ENCODE data around the gene MISP.
"Not testable (repeated sequence)": the region's sequence is repeated elsewhere in the genome, so short reads cannot be mapped to it uniquely, and the experiment has no call there.

Gene MISP

DNA sequence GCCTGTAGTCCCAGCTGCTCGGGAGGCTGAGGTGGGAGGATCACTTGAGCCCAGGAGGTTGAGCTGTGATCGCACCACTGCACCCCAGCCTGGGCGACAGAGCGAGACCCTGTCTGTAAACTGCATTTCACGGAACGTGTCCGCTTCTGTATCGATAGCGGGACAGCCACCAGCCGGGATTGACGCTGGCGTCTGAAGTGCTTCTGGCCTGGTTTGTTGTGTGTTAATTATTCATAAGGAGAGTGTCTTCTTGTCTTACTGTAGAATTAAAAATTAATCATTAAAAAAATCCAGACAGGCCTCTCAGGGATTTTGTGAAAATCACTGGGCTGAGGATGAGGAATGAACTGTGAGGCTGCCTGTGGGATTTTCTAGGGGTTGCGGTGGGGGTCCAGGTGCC is 16.2 kb upstream of the MISP start:
- peaks cover 38% of the 10 kb centered on the region for H3K36me3 ChIP-seq (ENCODE audit: insufficient read depth, insufficient read length, low read length)
- H3K4me1 ChIP-seq (ENCODE audit: insufficient read depth, insufficient read length): peaks cover 10% of the 10 kb centered on the region
- no peak for DNase-seq (ENCODE audit: low read depth, low spot score)
- H3K9me3 ChIP-seq (ENCODE audit: insufficient read depth, low read length): no peaks in the 10 kb centered on the region
- no peak overlapping the region for H3K9ac ChIP-seq (ENCODE audit: insufficient read length, low read depth)
- H3K4me3 ChIP-seq (ENCODE audit: insufficient read length, low read depth): no peak overlapping the region
- no peaks in the 10 kb centered on the region for H3K27me3 ChIP-seq (ENCODE audit: insufficient read depth, insufficient read length)
- TF ChIP-seq ZNF274 (IDR thresholded peaks at IDR 0.05; ENCODE audit: low read depth, low read length) (no peak), SUZ12 (IDR thresholded peaks at IDR 0.05; ENCODE audit: extremely low read depth, insufficient read depth, insufficient read length) (no peak), YY1 (IDR thresholded peaks at IDR 0.05; ENCODE audit: insufficient read depth, insufficient read length) (no peak)

DNA sequence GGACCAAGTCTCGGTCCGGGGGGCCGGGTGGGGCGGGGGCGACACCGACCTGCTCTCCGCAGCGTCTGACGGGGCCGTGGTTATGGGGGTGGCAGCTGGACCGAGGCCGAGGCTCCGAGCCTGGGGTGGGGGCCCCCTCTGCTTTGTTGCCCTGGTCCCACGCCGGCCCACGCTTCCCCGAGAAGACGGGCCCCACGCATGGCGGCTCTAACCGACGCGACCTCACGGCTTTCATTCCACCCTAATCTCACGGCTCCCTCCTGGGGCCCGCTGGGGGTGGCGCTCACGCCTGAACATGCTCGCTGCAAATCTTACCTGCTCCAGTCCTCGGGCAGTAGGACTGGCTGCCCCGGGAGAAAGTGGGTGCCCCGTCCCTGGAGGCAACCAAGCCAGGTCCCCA is 14.8 kb upstream of the MISP start:
- DNase-seq (ENCODE audit: low read depth, low spot score): no peak
- Histone ChIP-seq H3K4me1 (ENCODE audit: insufficient read depth, insufficient read length) (peaks cover 10% of the 10 kb centered on the region), H3K27me3 (ENCODE audit: insufficient read depth, insufficient read length) (no peaks in the 10 kb centered on the region), H3K9me3 (ENCODE audit: insufficient read depth, low read length) (no peaks in the 10 kb centered on the region), H3K9ac (ENCODE audit: insufficient read length, low read depth) (no peak overlapping the region), H3K36me3 (ENCODE audit: insufficient read depth, insufficient read length, low read length) (peaks cover 40% of the 10 kb centered on the region), H3K4me3 (ENCODE audit: insufficient read length, low read depth) (no peak overlapping the region)
- TF ChIP-seq SUZ12 (IDR thresholded peaks at IDR 0.05; ENCODE audit: extremely low read depth, insufficient read depth, insufficient read length) (no peak), ZNF274 (IDR thresholded peaks at IDR 0.05; ENCODE audit: low read depth, low read length) (no peak), YY1 (IDR thresholded peaks at IDR 0.05; ENCODE audit: insufficient read depth, insufficient read length) (no peak)

DNA sequence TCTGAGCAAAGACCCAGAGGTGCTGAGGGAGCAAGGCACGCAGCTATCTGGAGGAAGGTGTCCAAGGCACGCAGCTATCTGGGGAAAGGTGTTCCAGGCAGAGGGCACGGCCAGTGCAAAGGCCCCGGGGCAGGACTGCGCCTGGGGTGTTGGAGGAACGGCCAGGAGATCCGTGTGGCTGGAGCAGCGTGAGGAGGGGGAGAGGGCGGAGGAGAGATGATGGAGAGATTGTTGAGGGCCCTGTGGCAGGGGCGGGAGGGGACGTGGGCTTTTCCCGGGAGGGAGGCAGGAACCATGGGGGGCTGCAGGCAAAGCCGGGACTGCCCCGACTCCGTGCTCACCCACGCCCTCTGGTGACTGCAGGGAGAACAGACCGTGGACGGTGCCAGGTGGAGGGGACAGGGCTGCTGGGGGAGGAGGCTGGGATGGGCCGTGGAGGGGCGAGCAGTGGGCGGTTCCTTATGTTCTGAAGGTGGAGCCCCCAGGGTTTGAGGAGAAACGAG is 13.3 kb upstream of the MISP start:
- H3K9me3 ChIP-seq (ENCODE audit: insufficient read depth, low read length): no peaks in the 10 kb centered on the region
- no peak for TF ChIP-seq YY1 (IDR thresholded peaks at IDR 0.05; ENCODE audit: insufficient read depth, insufficient read length)
- no peak for TF ChIP-seq ZNF274 (IDR thresholded peaks at IDR 0.05; ENCODE audit: low read depth, low read length)
- TF ChIP-seq SUZ12 (IDR thresholded peaks at IDR 0.05; ENCODE audit: extremely low read depth, insufficient read depth, insufficient read length): no peak
- DNase-seq (ENCODE audit: low read depth, low spot score): peak; percentile 51
- H3K4me3 ChIP-seq (ENCODE audit: insufficient read length, low read depth): no peak overlapping the region
- no peaks in the 10 kb centered on the region for H3K27me3 ChIP-seq (ENCODE audit: insufficient read depth, insufficient read length)
- peaks cover 10% of the 10 kb centered on the region for H3K4me1 ChIP-seq (ENCODE audit: insufficient read depth, insufficient read length)
- H3K36me3 ChIP-seq (ENCODE audit: insufficient read depth, insufficient read length, low read length): peaks cover 29% of the 10 kb centered on the region
- H3K9ac ChIP-seq (ENCODE audit: insufficient read length, low read depth): no peak overlapping the region

DNA sequence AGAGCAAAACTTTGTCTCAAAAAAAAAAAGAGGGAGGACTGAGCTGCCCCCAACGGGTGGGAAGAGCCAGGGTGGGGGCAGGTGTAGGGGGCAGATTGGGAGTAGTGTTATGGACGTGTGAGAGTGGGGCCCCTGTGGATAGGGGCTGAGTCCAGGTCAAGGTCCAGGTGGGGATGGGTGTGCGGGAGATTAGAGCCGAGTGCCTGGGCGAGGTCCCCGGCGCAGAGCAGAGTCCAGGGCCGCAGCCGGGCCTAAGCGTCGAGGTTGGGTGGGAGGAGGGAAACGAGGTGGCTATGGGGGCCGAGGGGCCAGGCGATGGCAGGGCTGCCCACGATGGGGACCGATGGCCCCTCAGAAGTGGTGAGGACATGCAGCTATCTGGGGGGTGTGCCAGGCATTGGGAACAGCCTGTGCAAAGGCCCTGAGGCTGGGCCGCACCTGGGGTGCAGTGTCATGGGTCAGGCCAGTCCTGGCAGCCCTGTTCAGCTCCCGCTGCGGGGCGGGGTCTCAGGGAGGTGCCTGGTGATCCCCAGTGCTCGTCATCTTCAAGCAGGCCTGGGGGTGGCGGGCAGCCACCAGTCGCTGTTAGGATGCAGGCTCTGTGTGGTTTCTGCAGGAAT is 12.3 kb upstream of the MISP start:
- Histone ChIP-seq H3K4me3 (ENCODE audit: insufficient read length, low read depth) (no peak overlapping the region), H3K9me3 (ENCODE audit: insufficient read depth, low read length) (no peaks in the 10 kb centered on the region), H3K27me3 (ENCODE audit: insufficient read depth, insufficient read length) (no peaks in the 10 kb centered on the region), H3K9ac (ENCODE audit: insufficient read length, low read depth) (peak overlapping the region; percentile 8), H3K4me1 (ENCODE audit: insufficient read depth, insufficient read length) (peaks cover 10% of the 10 kb centered on the region), H3K36me3 (ENCODE audit: insufficient read depth, insufficient read length, low read length) (peaks cover 23% of the 10 kb centered on the region)
- TF ChIP-seq ZNF274 (IDR thresholded peaks at IDR 0.05; ENCODE audit: low read depth, low read length) (no peak), YY1 (IDR thresholded peaks at IDR 0.05; ENCODE audit: insufficient read depth, insufficient read length) (no peak), SUZ12 (IDR thresholded peaks at IDR 0.05; ENCODE audit: extremely low read depth, insufficient read depth, insufficient read length) (no peak)
- no peak for DNase-seq (ENCODE audit: low read depth, low spot score)

DNA sequence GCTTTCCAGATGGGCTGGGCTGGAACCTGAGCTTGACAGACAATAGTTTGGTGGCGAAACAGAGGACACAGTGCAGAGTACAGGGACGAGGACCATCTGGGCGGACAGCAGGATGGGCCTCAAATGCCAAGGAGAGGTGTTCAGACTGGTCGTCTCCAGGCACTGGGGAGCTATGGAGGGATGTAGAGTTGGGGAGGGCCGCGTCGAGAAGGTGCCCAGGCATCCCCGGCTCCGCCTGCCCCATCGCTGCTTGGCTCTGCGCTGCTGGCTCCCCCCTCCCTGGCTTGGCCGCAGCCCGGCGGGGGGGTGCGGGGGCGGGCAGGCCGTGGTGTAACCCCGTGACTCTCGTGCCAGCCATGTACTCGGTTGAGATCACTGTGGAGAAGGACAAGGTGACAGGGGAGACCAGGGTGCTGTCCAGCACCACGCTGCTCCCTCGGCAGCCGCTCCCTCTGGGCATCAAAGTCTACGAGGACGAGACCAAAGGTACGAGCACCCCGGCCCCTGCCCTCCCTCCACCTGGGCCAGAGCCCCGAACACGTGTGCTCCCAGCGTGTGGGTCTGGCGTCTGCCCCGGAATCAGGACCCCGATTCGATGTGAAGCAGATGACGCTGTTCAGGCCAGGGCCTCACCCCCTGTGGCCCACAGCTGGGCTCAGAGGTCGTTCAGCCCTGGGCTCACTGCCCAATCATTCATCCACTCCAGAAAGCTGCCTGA is 10.8 kb upstream of the MISP start:
- TF ChIP-seq YY1 (IDR thresholded peaks at IDR 0.05; ENCODE audit: insufficient read depth, insufficient read length): no peak
- TF ChIP-seq ZNF274 (IDR thresholded peaks at IDR 0.05; ENCODE audit: low read depth, low read length): no peak
- no peak for TF ChIP-seq SUZ12 (IDR thresholded peaks at IDR 0.05; ENCODE audit: extremely low read depth, insufficient read depth, insufficient read length)
- H3K9me3 ChIP-seq (ENCODE audit: insufficient read depth, low read length): no peaks in the 10 kb centered on the region
- H3K4me1 ChIP-seq (ENCODE audit: insufficient read depth, insufficient read length): peaks cover 10% of the 10 kb centered on the region
- no peak overlapping the region for H3K4me3 ChIP-seq (ENCODE audit: insufficient read length, low read depth)
- H3K36me3 ChIP-seq (ENCODE audit: insufficient read depth, insufficient read length, low read length): peaks cover 18% of the 10 kb centered on the region
- DNase-seq (ENCODE audit: low read depth, low spot score): no peak
- H3K27me3 ChIP-seq (ENCODE audit: insufficient read depth, insufficient read length): no peaks in the 10 kb centered on the region
- no peak overlapping the region for H3K9ac ChIP-seq (ENCODE audit: insufficient read length, low read depth)

DNA sequence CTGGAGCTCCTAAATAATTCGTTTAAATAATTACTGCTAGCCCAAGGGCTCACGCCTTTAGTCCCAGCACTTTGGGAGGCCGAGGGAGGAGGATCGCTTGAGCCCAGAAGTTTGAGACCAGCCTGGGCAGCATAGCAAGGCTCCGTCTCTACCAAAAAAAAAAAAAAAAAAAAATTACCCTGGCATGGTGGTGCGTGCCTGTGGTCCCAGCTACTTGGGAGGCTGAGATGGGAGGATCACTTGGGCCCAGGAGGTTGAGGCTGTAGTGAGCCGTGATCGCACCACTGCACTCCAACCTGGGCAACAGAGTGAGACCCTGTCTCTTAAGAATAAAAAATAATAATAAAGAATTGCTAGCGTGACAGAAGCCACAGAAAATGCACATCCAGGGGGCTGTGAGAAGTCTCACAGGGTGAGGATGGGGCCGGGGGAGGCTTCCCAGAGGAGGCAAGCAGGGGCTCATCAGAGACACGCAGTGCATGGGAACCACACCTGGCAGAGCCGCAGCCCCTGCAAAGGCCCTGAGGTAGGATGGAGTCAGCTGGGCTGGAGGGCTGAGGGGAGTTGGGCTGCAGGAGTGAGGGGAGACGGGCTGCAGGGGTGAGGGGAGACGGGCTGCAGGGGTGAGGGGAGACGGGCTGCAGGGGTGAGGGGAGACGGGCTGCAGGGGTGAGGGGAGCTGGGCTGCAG is 10.0 kb upstream of the MISP start:
- H3K9ac ChIP-seq (ENCODE audit: insufficient read length, low read depth); DNase-seq (ENCODE audit: low read depth, low spot score); H3K27me3 ChIP-seq (ENCODE audit: insufficient read depth, insufficient read length); H3K4me3 ChIP-seq (ENCODE audit: insufficient read length, low read depth); H3K9me3 ChIP-seq (ENCODE audit: insufficient read depth, low read length); H3K4me1 ChIP-seq (ENCODE audit: insufficient read depth, insufficient read length): not testable (repeated sequence)
- H3K36me3 ChIP-seq (ENCODE audit: insufficient read depth, insufficient read length, low read length): peaks cover 18% of the 10 kb centered on the region

DNA sequence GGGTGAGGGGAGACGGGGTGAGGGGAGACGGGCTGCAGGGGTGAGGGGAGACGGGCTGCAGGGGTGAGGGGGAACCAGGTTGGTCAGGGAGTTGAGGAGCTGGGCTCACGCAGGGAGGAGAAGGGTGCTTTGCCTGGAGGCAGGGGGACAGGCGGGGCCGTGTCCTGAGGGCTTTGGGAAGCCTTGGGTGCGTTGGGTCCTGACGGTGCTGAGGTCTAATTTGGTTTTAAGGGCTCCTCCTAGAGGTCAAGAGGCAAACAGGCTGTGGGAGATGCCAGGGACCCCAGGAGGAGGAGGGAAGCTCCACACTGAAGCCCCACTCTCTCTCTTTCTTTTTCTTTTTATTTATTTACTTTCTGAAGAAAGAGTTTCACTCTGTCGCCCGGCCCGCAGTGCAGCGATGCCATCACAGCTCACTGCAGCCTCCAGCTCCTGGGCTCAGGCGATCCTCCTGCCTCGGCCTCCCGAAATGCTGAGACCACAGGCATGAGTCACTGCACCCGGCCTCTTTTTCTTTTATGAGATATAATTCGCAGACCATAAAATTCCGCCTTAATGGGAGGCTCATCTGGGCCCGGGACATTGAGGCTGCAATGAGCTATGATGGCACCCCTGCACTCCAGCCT is 9.3 kb upstream of the MISP start:
- DNase-seq (ENCODE audit: low read depth, low spot score): peak; percentile 46
- H3K36me3 ChIP-seq (ENCODE audit: insufficient read depth, insufficient read length, low read length): peaks cover 12% of the 10 kb centered on the region
- H3K27me3 ChIP-seq (ENCODE audit: insufficient read depth, insufficient read length): no peaks in the 10 kb centered on the region
- H3K9ac ChIP-seq (ENCODE audit: insufficient read length, low read depth): no peak overlapping the region
- H3K4me1 ChIP-seq (ENCODE audit: insufficient read depth, insufficient read length): peaks cover 10% of the 10 kb centered on the region
- no peaks in the 10 kb centered on the region for H3K9me3 ChIP-seq (ENCODE audit: insufficient read depth, low read length)
- no peak overlapping the region for H3K4me3 ChIP-seq (ENCODE audit: insufficient read length, low read depth)
- TF ChIP-seq YY1 (IDR thresholded peaks at IDR 0.05; ENCODE audit: insufficient read depth, insufficient read length) (no peak), SUZ12 (IDR thresholded peaks at IDR 0.05; ENCODE audit: extremely low read depth, insufficient read depth, insufficient read length) (no peak), ZNF274 (IDR thresholded peaks at IDR 0.05; ENCODE audit: low read depth, low read length) (no peak)
